DMS114 treated with DMSO at 0.1 percent for 48 hours (cell line): Measurements from ENCODE around the gene AFF3.

Experiments used
- DNase-seq: peaks from one replicate; lab custom pipeline; 2025; ENCODE audit not compliant: unreplicated experiment; lab: John Stamatoyannopoulos, UW

The AFF3 gene

GRCh38 chr2:99648178-99648844 is 494.1 kb downstream of the AFF3 start:
- no peak for DNase-seq

GRCh38 chr2:99645960-99646359 is 496.4 kb downstream of the AFF3 start:
- no peak for DNase-seq

DNA sequence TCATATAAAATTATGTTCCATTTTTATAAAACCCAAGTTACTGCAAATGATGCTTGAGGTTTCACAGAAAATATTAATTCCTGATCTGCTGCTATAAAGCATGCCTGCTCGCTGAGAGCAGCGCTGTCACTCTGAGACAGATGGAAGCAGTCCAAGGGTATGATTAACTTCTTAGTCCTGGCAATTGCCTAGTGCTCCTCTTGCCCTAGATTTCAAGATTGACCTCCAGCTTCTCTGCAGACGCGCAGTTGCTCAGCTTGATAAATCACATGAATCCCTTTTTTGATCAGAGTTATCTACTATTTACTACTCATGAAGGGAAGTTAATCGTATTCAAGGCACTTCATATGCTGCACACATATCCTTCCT is 498.0 kb downstream of the AFF3 start:
- no peak for DNase-seq

DNA sequence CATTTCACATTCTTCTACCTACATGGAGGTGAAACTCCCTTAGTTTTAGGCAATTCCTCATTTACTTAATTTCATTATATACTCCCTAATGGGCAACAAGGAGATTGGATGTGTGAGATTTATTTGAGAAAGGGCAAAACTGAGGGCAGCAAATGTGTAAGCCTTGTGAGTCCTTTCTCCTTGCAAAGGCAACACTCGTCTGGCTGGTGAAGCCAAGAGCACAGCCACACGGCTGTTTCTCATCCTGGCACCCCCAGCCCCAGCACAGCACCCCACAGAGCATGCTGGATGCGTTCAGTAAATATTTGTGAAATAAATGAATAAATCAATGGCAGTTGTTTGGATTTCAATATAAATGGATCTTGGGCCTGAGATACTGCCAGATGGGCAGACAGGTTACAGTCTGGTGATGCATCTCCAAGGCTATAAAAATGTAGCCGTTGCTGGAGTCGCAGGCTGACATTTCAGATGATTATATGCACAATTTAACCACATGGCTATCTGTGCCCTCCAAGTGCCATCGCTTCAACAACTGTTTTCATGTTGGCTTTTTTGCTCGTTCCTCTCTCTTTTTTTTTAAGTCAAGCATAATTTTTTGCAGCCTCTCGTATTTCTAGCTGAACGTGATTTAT is 498.5 kb downstream of the AFF3 start:
- no peak for DNase-seq

GRCh38 chr2:99641999-99642398 is 500.4 kb downstream of the AFF3 start:
- DNase-seq: no peak

- no peak for DNase-seq
These were observed 501.7 kb downstream of the AFF3 start for GRCh38 chr2:99640635-99641151.

DNA sequence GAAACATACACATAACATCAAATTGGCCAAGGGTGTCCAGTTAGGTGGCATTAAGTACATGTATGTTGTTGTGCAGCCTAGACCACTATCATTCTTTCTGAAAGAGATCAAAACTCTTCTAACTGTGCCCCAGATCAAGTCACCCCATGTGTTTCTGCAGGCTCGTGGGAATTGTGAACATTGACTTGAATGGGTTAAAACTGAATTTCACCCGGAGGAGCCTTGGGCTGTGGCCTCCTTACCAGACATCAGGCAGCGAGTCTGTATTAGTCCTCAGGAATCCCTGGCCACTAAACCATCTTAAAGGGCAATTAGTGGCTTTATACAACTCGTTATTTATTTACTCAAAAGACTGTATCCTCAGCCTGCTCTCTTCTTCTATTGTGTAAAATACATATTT is 503.6 kb downstream of the AFF3 start:
- DNase-seq: no peak

DNA sequence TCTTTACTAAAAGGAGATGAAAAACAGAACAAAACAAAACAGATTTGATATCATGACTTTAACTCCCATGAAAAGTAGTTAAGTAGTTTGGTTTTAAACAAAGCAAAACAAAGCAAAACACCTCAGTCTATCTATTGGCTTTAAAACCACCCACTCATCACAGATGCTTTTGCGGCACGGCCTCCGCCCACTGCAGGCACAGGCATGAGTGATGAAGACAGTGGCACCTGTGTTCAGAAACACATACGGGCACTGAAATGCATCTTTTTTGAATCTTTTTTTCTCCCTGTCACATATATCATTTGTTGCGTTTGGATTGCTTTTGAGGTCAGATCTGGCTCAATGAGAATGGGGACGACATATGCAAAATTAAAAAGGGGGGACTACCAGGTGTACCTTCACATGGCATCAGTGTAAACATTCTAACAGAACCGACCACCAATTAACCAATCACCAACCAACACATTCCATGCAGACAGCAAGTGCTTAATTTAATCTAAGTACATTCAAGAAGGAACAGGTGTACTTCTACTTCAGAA is 505.2 kb downstream of the AFF3 start:
- DNase-seq: no peak

- no peak for DNase-seq
These were observed 506.0 kb downstream of the AFF3 start for GRCh38 chr2:99636144-99637034.

GRCh38 chr2:99635710-99636109 is 506.7 kb downstream of the AFF3 start:
- no peak for DNase-seq

DNA sequence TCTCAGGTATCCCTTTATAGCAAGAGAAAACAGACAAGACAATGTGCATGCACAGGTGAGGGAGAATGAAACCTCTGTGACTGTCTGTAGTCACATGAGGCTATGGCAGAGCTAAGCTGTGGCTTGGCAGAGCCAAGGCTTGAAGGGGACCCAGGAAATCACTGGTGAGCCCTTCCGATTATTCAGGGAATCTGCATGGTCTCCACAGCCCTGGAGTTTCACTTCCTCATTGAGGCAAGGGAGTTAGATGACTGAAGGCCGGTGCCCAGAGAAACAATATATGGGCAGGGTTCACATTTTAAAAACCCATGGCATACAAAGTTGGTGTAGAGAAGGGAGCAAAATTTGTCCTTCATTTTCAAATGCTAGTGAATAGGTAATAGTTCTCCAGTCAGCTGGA is 508.2 kb downstream of the AFF3 start:
- no peak for DNase-seq

DNA sequence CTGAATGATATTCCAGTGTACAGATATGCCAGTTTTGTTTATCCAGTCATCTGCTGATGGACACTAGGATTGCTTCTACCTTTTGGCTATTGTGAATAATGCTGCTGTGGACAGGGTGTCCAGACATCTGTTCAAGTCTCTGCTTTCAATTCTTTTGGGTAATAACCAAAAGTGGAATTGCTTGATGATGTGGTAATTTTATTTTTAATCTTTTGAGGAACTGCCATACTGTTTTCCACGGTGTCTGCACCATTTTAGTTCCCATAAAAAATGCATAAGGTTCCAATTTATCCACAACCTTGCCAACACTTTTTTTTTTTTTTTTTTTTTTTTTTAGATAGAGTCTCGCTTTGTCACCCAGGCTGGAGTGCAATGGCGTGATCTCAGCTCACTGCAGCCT is 510.7 kb downstream of the AFF3 start:
- DNase-seq: no peak

- DNase-seq: no peak
These were observed 513.1 kb downstream of the AFF3 start for GRCh38 chr2:99629320-99629719.

DNA sequence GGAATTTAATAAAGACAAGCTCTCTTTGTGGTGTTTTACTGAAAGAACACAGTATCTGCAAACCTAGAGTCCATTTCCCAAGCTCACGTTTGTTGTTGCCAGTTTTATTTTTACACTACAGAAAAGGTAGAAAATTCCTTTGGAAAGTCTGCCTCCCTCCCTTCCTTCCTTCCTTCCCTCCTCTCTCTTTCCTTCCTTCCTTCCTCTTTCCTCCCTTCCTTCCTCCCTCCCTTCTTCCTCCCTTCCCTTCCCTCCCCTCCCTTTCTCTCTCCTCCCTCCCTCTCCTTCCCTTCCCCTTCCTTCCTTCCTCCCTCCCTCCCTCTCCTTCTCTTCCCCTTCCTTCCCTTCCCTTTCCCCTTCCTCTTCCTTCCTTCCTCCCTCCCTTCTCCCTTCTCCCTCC is 516.2 kb downstream of the AFF3 start:
- DNase-seq: no peak

DNA sequence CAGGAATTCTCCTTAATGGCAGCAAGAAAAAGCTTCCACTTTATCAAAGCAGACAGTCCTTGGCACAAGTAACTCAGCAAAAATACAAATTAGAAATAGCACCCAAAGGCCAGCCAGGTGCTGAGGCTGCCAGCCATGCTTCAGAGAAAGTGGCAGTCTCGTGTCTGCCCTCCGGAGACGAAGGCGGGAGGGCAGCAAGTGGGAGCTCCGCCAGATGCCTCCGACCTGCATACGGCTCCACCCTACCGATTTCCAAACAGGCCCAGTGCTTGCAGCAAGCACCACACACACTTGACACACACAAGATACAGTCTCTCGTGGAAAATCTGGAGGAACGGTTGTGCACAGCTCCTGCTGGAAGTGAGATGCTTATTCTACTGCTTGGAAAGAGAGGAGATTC is 517.7 kb downstream of the AFF3 start:
- no peak for DNase-seq

GRCh38 chr2:99623613-99624012 is 518.8 kb downstream of the AFF3 start:
- DNase-seq: no peak

- DNase-seq: no peak
These were observed 519.4 kb downstream of the AFF3 start for GRCh38 chr2:99623035-99623434.

GRCh38 chr2:99622534-99622933 is 519.9 kb downstream of the AFF3 start:
- DNase-seq: no peak

GRCh38 chr2:99621774-99622173 is 520.6 kb downstream of the AFF3 start:
- no peak for DNase-seq

- no peak for DNase-seq
These were observed 521.3 kb downstream of the AFF3 start for GRCh38 chr2:99621106-99621505.

GRCh38 chr2:99619151-99619550 is 523.2 kb downstream of the AFF3 start:
- no peak for DNase-seq
